Keratinocyte (primary cell): Measurements from ENCODE around the gene NMRK2. TPM values are rescaled to one million over a fixed set of nuclear protein-coding genes. Genes with fewer than 3 reads are reported as not detected.
"Not testable (repeated sequence)": the region's sequence is repeated elsewhere in the genome, so short reads cannot be mapped to it uniquely, and the experiment has no call there.

Experiments
- DNase-seq: peaks from one replicate; pipeline ENCODE4 v3.0.0-alpha.2; 2011; ENCODE audit warnings: low read depth, missing footprints, low spot score
- FAIRE-seq: peaks from 2 replicates; lab custom pipeline; 2011; peaks lifted over from hg19 to GRCh38; lab: Jason Lieb, UNC
- H2AFZ ChIP-seq: 2 replicates; pipeline ENCODE4 v1.6.0; 2012; ENCODE audit warnings: low read length, control low read depth, inconsistent platforms; ENCODE audit not compliant: control insufficient read depth
- H3K27ac ChIP-seq: 2 replicates; pipeline ENCODE4 v1.5.1; 2011; ENCODE audit warnings: low read length; ENCODE audit not compliant: control insufficient read depth, insufficient read depth
- H3K27me3 ChIP-seq: 3 replicates; pipeline ENCODE4 v1.6.0; 2011; ENCODE audit warnings: low read length; ENCODE audit not compliant: control insufficient read depth, insufficient read depth; ENCODE audit errors: extremely low read depth
- H3K36me3 ChIP-seq, 2 experiments: 2 replicates in 1 of 2; 3 replicates in 1 of 2; pipeline ENCODE4 v1.5.1; 2011; ENCODE audit warnings: low read length in 2 of 2, mild to moderate bottlenecking in 1 of 2; ENCODE audit not compliant: control insufficient read depth in 2 of 2, insufficient read depth in 2 of 2; ENCODE audit errors: extremely low read depth in 1 of 2
- H3K4me1 ChIP-seq: 3 replicates; pipeline ENCODE4 v1.5.1; 2011; ENCODE audit warnings: low read length; ENCODE audit not compliant: control insufficient read depth, insufficient read depth; ENCODE audit errors: extremely low read depth
- H3K4me2 ChIP-seq: 3 replicates; pipeline ENCODE4 v1.6.0; 2011; ENCODE audit warnings: low read depth, low read length; ENCODE audit not compliant: control insufficient read depth, insufficient read depth; ENCODE audit errors: extremely low read depth
- H3K4me3 ChIP-seq, 3 experiments: fragments of 200-600 bp in 1 of 3; sonication (generic) in 1 of 3; 2 replicates in 2 of 3; 3 replicates in 1 of 3; pipeline ENCODE4 v1.5.1; 2011 to 2016; ENCODE audit warnings: low read length in 3 of 3, mild to moderate bottlenecking in 3 of 3, control low read depth in 2 of 3, inconsistent platforms in 1 of 3, low read depth in 1 of 3, mixed read lengths in 1 of 3, mixed run types in 1 of 3, moderate library complexity in 1 of 3; ENCODE audit not compliant: control insufficient read depth in 2 of 3, insufficient read depth in 2 of 3; ENCODE audit errors: extremely low read depth in 1 of 3
- H3K79me2 ChIP-seq: 2 replicates; pipeline ENCODE4 v1.6.0; 2012; ENCODE audit warnings: low read length; ENCODE audit not compliant: control insufficient read depth, insufficient read depth
- H3K9ac ChIP-seq: 3 replicates; pipeline ENCODE4 v1.6.0; 2011; ENCODE audit warnings: low read length; ENCODE audit not compliant: control insufficient read depth, insufficient read depth; ENCODE audit errors: extremely low read depth
- H3K9me1 ChIP-seq: 3 replicates; pipeline ENCODE4 v1.6.0; 2011; ENCODE audit warnings: low read length; ENCODE audit not compliant: control insufficient read depth, insufficient read depth; ENCODE audit errors: extremely low read depth
- H3K9me3 ChIP-seq: 2 replicates; pipeline ENCODE4 v1.5.1; 2012; ENCODE audit warnings: low read depth, low read length; ENCODE audit not compliant: control insufficient read depth
- H4K20me1 ChIP-seq: 3 replicates; pipeline ENCODE4 v1.6.0; 2011; ENCODE audit warnings: low read length; ENCODE audit not compliant: control insufficient read depth, insufficient read depth; ENCODE audit errors: extremely low read depth
- CTCF ChIP-seq, 3 experiments: IDR thresholded peaks in 1 of 3; conservative IDR thresholded peaks in 1 of 3; optimal IDR thresholded peaks in 1 of 3; 2 replicates in 2 of 3; 3 replicates in 1 of 3; pipeline versions ENCODE3 to v1.5.1; 2011; ENCODE audit warnings: low read length in 3 of 3, mild to moderate bottlenecking in 3 of 3, moderate library complexity in 2 of 3, control low read depth in 1 of 3, inconsistent platforms in 1 of 3; ENCODE audit not compliant: insufficient read depth in 2 of 3; ENCODE audit errors: extremely low read depth in 1 of 3
- dilution Hi-C: fragments of 300-500 bp; cut with MboI; formaldehyde crosslinking; loops from one replicate; pipeline ENCODE4 v1.7.0; 2020; ENCODE audit warnings: low sequenced_read_pairs; ENCODE audit not compliant: extremely low pct_ligation_motif_present
- polyA plus RNA-seq, 5 experiments: library from polyadenylated mRNA; depleted of rRNA in 3 of 5; stranded (reverse) in 3 of 5; stranded (forward) in 1 of 5; unstranded in 1 of 5; fragments of >200 nt; gene quantifications; 1 replicate in 1 of 5; 2 replicates in 3 of 5; 3 replicates in 1 of 5; pipeline versions ENCODE4 v1.2.1 to v1.2.3, GENCODE V29; 2011 to 2012; ENCODE audit warnings: missing spikeins in 2 of 5, low read depth in 1 of 5, low replicate concordance in 1 of 5

The NMRK2 gene
- polyA plus RNA-seq, 1 donor (not counting 4 experiments of a cell fraction or from before 2014, with no cell fraction given) = not detected

GRCh38 chr19:3936506-3937442 is 3.9 kb downstream of the NMRK2 start:
- no peak for TF ChIP-seq CTCF (optimal IDR thresholded peaks at IDR 0.05 in 1 of 3, IDR thresholded peaks at IDR 0.05 in 1 of 3, conservative IDR thresholded peaks at IDR 0.05 in 1 of 3; ENCODE audit: extremely low read depth in 1 of 3, insufficient read depth in 2 of 3, low read length in 3 of 3)
- dilution Hi-C loops = no loop called here
- no peak overlapping the region for H2AFZ ChIP-seq
- H3K27ac ChIP-seq = no peak overlapping the region
- no peak overlapping the region for H3K4me3 ChIP-seq
- no peaks in the 10 kb centered on the region for H4K20me1 ChIP-seq
- no peaks in the 10 kb centered on the region for H3K36me3 ChIP-seq
- no peak overlapping the region for H3K9ac ChIP-seq
- H3K9me1 ChIP-seq = no peaks in the 10 kb centered on the region
- H3K4me1 ChIP-seq = no peaks in the 10 kb centered on the region
- no peaks in the 10 kb centered on the region for H3K79me2 ChIP-seq
- no peak for DNase-seq
- peaks cover 24% of the 10 kb centered on the region for H3K27me3 ChIP-seq
- no peak for FAIRE-seq
- no peak overlapping the region for H3K4me2 ChIP-seq
- no peaks in the 10 kb centered on the region for H3K9me3 ChIP-seq

DNA sequence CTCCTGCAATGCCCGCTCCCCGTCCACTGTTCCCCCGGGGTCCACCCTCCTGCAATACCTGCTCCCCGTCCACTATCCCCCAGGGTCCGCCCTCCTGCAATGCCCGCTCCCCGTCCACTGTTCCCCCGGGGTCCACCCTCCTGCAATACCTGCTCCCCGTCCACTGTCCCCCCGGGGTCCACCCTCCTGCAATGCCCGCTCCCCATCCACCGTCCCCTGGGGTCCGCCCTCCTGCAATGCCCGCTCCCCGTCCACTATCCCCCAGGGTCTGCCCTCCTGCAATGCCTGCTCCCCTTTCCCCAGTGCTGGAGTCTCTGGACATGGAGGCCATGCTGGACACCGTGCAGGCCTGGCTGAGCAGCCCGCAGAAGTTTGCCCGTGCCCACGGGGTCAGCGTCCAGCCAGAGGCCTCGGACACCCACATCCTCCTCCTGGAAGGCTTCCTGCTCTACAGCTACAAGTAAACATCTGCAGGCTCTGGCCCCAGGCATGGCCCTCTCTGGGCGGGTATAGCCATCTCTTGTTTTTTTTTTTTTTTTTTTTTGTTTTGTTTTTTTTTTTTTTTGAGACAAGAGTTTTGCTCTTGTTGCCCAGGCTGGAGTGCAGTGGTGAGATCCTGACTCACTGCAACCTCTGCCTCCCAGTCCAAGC is 5.6 kb downstream of the NMRK2 start:
- H3K79me2 ChIP-seq, H2AFZ ChIP-seq, H3K4me3 ChIP-seq, H3K4me2 ChIP-seq, H3K9ac ChIP-seq, H3K36me3 ChIP-seq, dilution Hi-C loops, FAIRE-seq, H3K9me1 ChIP-seq, H3K4me1 ChIP-seq, H4K20me1 ChIP-seq, H3K9me3 ChIP-seq, DNase-seq, H3K27ac ChIP-seq: not testable (repeated sequence)
- H3K27me3 ChIP-seq = peaks cover 15% of the 10 kb centered on the region
